Activated gamma-delta T cell treated with Interleukin-2 at 50 U/mL for 16 hours (primary cell): Measurements from ENCODE around the gene GBE1.
"Not testable (repeated sequence)": the region's sequence is repeated elsewhere in the genome, so short reads cannot be mapped to it uniquely, and the experiment has no call there.

Source experiments
- DNase-seq: peaks from one replicate; pipeline ENCODE4 v3.0.0-alpha.2; 2020

GBE1 gene

DNA sequence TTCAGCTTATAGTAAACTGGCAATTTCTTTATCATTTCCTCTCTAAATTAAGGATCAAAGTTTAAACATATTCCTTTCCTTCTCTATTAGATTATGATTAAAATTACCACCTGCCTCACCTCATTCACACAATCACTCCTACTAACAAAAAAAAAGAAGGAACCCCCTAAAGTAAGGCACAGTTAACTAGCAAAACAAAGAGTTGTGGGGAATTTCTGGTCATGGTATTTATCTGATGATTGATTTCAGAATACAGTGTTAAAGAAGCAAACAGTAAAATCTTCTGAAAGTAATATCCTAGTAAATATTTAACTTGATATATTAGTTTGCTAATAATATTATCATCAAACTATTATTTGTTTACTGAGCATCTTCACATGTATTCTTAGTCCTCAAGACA is 8.8 kb downstream of the GBE1 start:
- no peak for DNase-seq

GRCh38 chr3:81749265-81749664 is 12.2 kb downstream of the GBE1 start:
- DNase-seq: no peak

DNA sequence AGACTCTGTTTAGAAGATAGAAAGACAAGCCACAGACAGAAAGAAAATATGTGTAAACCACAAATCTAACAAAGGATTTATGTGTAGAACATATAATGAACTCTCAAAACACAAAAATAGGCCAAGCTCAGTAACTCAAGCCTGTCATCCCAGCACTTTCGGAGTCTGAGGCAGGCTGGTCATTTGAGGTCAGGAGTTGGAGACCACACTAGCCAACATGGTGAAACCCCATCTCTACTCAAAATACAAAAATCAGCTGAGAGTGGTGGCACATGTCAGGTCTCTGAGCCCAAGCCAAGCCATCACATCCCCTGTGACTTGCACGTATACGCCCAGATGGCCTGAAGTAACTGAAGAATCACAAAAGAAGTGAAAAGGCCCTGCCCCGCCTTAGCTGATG is 14.2 kb downstream of the GBE1 start:
- not testable (repeated sequence) for DNase-seq

GRCh38 chr3:81744366-81744765 is 17.1 kb downstream of the GBE1 start:
- no peak for DNase-seq

DNA sequence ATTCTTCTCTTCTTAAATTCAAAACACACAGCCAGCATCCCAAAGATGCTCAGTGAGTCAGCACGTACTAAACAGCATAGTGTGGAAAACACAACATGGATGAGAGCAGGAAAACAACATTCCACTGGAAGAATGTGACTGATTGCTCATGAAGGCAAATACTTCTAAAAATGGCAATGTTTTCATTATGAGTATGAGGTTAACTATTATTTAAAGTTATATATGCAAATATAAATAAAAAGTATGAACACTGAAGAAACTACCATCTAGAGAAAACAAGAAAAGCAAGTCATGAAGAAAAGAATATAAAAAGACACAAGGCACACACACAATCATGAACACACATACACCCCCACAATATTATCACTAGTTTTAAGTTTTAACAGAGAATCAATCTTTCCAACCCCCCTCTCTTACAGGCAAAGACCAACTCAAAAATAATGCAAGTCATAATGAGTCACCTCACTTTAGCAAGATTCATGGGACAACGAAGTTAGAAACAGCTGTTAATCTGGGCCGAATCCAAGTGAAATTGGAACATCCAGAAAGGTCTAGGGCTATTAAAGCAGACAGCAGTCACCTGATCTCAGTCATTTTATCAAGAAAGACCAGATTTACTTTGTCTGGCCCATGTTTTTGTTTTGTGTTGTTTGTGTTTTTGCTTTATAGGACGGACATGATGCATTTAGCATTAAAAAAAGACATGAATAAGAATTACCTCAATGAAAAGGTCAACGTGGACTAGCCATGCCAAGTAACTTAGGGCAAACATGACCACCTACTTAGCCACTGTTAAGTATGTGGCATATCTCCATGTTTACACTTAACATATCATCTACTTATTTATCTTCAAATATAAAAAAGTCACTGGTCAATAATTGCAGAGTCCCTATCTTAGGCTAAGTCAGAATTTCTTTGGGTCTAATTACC is 18.1 kb downstream of the GBE1 start:
- DNase-seq: no peak

DNA sequence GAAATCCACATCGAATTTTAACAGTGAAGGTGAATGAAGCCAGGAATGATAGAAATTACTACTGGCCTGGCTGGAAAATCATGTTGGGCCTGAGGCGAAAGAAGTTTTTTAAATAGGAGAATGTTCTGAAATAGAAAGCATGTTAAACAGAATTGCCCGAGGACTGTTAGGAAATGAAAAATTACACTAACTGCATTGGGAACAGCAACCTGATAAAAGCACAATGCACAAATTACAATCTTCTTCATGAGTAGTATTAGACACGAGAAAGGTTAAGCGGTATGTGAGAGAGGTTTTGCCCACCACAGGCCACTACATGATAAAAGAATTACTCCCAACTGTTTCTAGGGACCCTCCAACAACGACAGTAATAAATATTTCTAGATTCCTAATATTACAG is 18.9 kb downstream of the GBE1 start:
- DNase-seq: no peak

- DNase-seq: no peak
Observed at GRCh38 chr3:81741216-81741615, 20.2 kb downstream of the GBE1 start.

GRCh38 chr3:81740731-81741130 is 20.7 kb downstream of the GBE1 start:
- DNase-seq: no peak

DNA sequence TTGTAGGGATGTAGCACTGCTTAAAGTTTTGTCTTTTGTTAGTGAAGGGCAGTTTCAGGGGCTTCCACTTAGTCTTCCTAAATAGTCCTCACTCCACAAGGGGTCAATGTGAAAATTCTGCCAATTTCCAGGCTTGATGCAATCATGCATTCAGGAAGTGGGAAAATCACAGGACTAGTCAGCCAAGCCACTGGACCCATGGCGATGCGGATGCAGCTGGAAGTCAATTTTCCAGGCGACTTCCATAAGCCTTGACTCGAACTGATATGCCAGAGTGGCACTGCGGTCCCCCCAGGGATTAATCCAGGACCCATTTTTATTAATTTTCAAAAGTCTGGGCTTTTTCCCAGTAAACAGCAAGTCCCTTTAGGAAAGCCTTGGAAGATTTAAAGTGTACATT is 26.1 kb downstream of the GBE1 start:
- DNase-seq: no peak

- no peak for DNase-seq
Observed at GRCh38 chr3:81734742-81735141, 26.7 kb downstream of the GBE1 start.

GRCh38 chr3:81732642-81733041 is 28.8 kb downstream of the GBE1 start:
- DNase-seq: no peak

- no peak for DNase-seq
Observed at GRCh38 chr3:81728766-81729544, 32.5 kb downstream of the GBE1 start.

GRCh38 chr3:81726735-81727134 is 34.7 kb downstream of the GBE1 start:
- no peak for DNase-seq

- no peak for DNase-seq
Observed at GRCh38 chr3:81726132-81726531, 35.3 kb downstream of the GBE1 start.

DNA sequence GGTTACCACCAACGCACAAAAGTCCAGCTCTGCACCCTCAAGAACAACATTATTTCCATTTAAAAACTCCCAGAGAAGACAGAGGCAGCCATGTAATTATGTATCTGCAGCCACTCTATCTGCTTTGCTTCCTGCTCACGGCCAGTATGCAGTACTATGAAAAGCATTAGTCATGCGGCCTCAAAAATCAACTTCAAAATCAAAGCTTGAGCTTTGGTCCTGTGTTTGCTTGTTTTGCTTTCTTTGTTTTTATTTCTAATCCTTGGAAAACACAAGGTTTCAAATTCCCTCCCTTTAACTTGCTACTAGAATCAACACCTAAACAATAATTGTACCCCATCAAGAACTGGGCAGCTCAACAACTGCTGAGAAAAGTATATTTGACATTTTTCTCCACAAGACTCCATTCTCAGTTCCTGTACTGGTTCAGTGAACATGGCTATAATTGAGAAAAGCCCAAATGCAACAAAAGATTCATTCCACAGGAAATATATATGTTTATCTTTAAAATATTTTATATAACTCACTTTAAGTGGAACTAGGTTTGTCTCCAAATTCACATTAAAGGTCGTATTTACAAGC is 37.6 kb downstream of the GBE1 start:
- no peak for DNase-seq

- no peak for DNase-seq
Observed at GRCh38 chr3:81718311-81718710, 43.1 kb downstream of the GBE1 start.

DNA sequence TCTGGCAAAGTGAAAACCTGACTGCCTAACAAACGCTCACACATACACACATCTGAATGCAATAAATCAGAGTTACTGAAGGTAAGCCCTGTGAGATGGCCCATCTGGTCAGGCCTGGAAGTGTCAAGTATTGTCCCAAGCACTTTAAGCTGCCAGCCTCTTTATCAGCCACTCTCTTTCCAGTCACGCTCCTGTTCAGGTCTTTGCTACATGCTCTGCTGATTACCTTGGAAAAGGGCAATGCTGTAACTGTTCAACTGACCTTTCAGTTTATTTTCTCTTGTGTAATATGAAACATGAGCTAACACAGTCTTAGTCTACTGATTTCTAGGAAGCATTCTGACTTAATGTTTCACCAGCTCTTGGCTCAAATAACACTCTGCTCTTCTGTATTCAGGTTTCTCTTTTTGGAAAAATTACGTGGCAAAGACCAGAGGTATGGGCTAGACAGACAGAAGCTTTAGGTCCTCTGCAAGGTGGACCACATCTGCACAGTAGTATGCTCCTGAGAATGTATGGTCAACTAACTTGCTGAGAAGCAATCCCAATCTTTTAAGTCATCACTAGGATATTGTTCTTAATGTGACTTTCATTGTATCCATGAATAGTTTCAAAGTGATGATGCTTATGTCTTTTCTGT is 44.5 kb downstream of the GBE1 start:
- no peak for DNase-seq

DNA sequence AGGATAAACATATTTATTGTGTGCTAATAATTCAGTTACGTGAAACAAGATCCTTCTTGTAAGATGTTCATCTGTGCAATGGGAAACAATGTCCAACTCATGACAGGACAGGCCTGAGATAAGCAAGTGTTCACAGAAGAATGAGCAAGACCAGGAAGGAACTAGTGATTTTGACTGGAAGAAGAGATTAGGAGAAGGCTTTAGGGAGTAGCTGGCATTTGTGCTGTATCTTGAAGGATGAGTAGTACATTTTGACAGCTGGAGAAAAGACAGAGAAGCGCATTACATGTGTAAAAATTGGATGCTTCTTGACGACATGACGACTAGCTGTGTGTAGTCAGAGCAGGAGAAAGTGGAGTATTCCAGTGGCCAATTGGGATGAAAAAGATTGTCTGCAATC is 48.4 kb downstream of the GBE1 start:
- no peak for DNase-seq

GRCh38 chr3:81709606-81710005 is 51.8 kb downstream of the GBE1 start:
- DNase-seq: no peak

DNA sequence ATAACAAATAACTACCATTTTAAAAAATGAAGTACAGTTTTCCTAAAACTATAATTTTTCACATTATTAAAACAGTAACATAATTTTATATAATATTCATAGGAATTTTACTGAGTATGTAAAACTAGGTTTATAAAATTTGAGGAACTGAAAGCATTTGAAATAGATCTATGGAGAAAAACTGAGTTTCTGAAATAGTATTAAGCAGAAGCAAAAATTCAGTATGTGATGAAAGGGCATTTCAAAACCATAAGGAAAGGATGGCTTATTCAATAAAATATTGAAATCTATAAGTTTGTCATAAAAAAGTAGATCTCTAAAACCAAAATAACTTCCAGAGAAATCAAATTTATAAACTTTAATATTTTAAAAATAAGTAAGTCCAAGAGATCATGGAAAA is 53.4 kb downstream of the GBE1 start:
- no peak for DNase-seq

GRCh38 chr3:81702126-81702525 is 59.3 kb downstream of the GBE1 start:
- no peak for DNase-seq

- DNase-seq: no peak
Observed at GRCh38 chr3:81699536-81700320, 61.7 kb downstream of the GBE1 start.
